HepG2 (cell line): Measurements from ENCODE around the gene AP2S1. TPM values are rescaled to one million over a fixed set of nuclear protein-coding genes. Genes with fewer than 3 reads are reported as not detected.

Source experiments
- CBX5 ChIP-seq: sonication (generic); formaldehyde crosslinking; IDR thresholded peaks from 2 replicates; pipeline ENCODE4 v1.4.0; 2020; ENCODE audit warnings: missing genetic modification reagents, borderline replicate concordance
- CHCHD3 ChIP-seq: sonication (generic); formaldehyde crosslinking; IDR thresholded peaks from 2 replicates; pipeline ENCODE4 v1.8.0; 2022; ENCODE audit warnings: mild to moderate bottlenecking, missing genetic modification reagents, moderate library complexity
- GPBP1L1 ChIP-seq: sonication (generic); formaldehyde crosslinking; IDR thresholded peaks from 2 replicates; pipeline ENCODE4 v1.5.0; 2020; ENCODE audit warnings: mild to moderate bottlenecking, missing genetic modification reagents
- IKZF1 ChIP-seq: fragments of 450-650 bp; IDR thresholded peaks from 2 replicates; pipeline ENCODE4 v1.7.1; 2016
- NBN ChIP-seq: fragments of 450-650 bp; conservative IDR thresholded peaks from 2 replicates; pipeline ENCODE4 v1.6.1; 2017
- SALL2 ChIP-seq: sonication (generic); formaldehyde crosslinking; IDR thresholded peaks from 2 replicates; pipeline ENCODE4 v1.8.1; 2023; ENCODE audit warnings: mild to moderate bottlenecking, missing genetic modification reagents, inconsistent platforms
- SMARCE1 ChIP-seq: fragments of 450-650 bp; IDR thresholded peaks from 2 replicates; pipeline ENCODE4 v1.6.1; 2017; ENCODE audit warnings: borderline replicate concordance
- TAF1 ChIP-seq: sonication (generic); formaldehyde crosslinking; IDR thresholded peaks from 2 replicates; pipeline ENCODE4 v1.4.0; 2020; ENCODE audit warnings: missing genetic modification reagents
- USF2 ChIP-seq, 2 experiments: sonication (generic) in 1 of 2; formaldehyde crosslinking in 1 of 2; IDR thresholded peaks; 2 replicates each; pipeline versions ENCODE4 v1.5.1 to v1.6.1; 2011 to 2020; ENCODE audit warnings: borderline replicate concordance in 1 of 2, low read depth in 1 of 2, low read length in 1 of 2, mild to moderate bottlenecking in 1 of 2, missing genetic modification reagents in 1 of 2, moderate library complexity in 1 of 2
- ZBTB25 ChIP-seq: IDR thresholded peaks from 2 replicates; pipeline ENCODE4 v1.6.1; 2018; ENCODE audit warnings: missing genetic modification reagents
- ZBTB26 ChIP-seq: IDR thresholded peaks from 2 replicates; pipeline ENCODE4 v1.6.1; 2016; ENCODE audit warnings: missing compliant biosample characterization, missing genetic modification reagents, borderline replicate concordance
- ZBTB4 ChIP-seq: sonication (generic); formaldehyde crosslinking; IDR thresholded peaks from 2 replicates; pipeline ENCODE4 v1.4.0; 2020; ENCODE audit warnings: missing genetic modification reagents, mild to moderate bottlenecking, borderline replicate concordance
- ZNF335 ChIP-seq: sonication (generic); formaldehyde crosslinking; IDR thresholded peaks from 2 replicates; pipeline ENCODE4 v1.4.0; 2020; ENCODE audit warnings: missing genetic modification reagents
- ZNF737 ChIP-seq: sonication (generic); formaldehyde crosslinking; IDR thresholded peaks from 2 replicates; pipeline ENCODE4 v1.5.0; 2020; ENCODE audit warnings: missing genetic modification reagents, mild to moderate bottlenecking, borderline replicate concordance
- polyA plus RNA-seq, 8 experiments: library from polyadenylated mRNA; depleted of rRNA in 3 of 8; stranded (reverse) in 7 of 8; unstranded in 1 of 8; fragments of >200 nt; fragmentation: Illumina TruSeq in 4 of 8; extraction: Trizol in 4 of 8; gene quantifications; 2 replicates each; pipeline versions ENCODE4 v1.2.1 to v1.2.3, GENCODE V29; 2011 to 2016; ENCODE audit warnings: low read depth in 4 of 8, missing spikeins in 1 of 8, mixed read lengths in 1 of 8; ENCODE audit not compliant: insufficient read depth in 1 of 8
- total RNA-seq, 5 experiments: library from RNA; depleted of rRNA; stranded (reverse); fragments of >200 nt; fragmentation: Illumina TruSeq; extraction: Trizol; gene quantifications; 2 replicates each; pipeline ENCODE4 v1.2.3, GENCODE V29; 2016; ENCODE audit warnings: low read depth in 1 of 5
- TF ChIP-seq, protein P1 (sequence below): sonication (generic); formaldehyde crosslinking; IDR thresholded peaks from 2 replicates; pipeline ENCODE4 v1.8.1; 2023; ENCODE audit warnings: missing genetic modification reagents, mild to moderate bottlenecking, borderline replicate concordance
- TF ChIP-seq, protein P2 (sequence below): sonication (generic); formaldehyde crosslinking; IDR thresholded peaks from 2 replicates; pipeline ENCODE4 v1.4.0; 2020; ENCODE audit warnings: mild to moderate bottlenecking, missing genetic modification reagents

Gene AP2S1
- total and polyA plus RNA-seq, 2 of the 13 experiments (the other 11 are each of a cell fraction or from before 2014, with no cell fraction given) = 45.2 to 86.1 TPM

DNA sequence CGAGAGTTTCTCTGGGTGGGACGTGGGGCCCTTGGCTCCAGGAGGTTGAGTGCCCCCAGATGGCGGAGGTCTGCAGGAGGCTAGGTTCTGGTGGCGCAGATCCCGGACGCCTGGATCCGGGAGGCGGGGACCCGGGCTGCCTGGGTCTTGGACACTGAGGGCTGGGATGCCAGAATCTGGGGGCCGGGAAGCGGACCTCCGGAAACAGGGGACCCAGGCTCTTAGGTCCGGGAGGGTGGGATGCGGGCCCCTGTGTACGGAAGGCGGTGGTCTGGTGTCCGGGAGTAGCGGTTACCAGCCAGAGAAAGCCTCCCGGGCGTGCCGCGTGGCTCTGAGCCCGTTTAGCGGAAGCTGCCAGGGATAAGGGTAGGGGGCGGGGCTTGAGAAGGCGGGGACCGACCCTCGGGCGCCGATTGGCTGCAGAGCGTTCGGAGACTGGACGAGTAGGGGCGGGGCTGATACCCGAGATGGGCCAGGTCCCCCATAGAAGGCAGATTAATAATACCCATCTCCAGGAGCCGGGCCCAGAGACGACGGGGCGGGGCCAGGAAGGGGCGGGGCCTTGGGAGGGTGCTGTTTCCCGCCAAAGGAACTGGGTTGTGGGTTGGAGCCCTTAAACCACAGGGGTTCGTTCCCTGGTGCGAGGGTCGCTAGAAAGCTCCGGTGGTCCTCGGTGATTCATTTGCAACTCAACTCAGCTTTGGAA, 62.2 kb downstream of the AP2S1 start, which contains the start of gene SLC1A5 (continued):
- TF ChIP-seq ZBTB26 = peak; percentile 86
- TF ChIP-seq ZNF335 = peak; percentile 56; the same call in 1 of the 2 replicates
- no peak for TF ChIP-seq CHCHD3 (CRISPR knock-in tag)
- TF ChIP-seq SMARCE1 = no peak
- TF ChIP-seq SALL2 (CRISPR knock-in tag) = no peak
- TF ChIP-seq USF2 (IDR thresholded peaks at IDR 0.05; ENCODE audit: low read depth, low read length) = no peak
- no peak for TF ChIP-seq USF2 (CRISPR knock-in tag; IDR thresholded peaks at IDR 0.05; ENCODE audit: borderline replicate concordance)
- TF ChIP-seq, protein P1, sequence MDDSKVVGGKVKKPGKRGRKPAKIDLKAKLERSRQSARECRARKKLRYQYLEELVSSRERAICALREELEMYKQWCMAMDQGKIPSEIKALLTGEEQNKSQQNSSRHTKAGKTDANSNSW (CRISPR knock-in tag) = no peak
- TF ChIP-seq NBN = no peak
- TF ChIP-seq ZBTB25 (CRISPR knock-in tag) = peak; percentile 87
- TF ChIP-seq, protein P2, sequence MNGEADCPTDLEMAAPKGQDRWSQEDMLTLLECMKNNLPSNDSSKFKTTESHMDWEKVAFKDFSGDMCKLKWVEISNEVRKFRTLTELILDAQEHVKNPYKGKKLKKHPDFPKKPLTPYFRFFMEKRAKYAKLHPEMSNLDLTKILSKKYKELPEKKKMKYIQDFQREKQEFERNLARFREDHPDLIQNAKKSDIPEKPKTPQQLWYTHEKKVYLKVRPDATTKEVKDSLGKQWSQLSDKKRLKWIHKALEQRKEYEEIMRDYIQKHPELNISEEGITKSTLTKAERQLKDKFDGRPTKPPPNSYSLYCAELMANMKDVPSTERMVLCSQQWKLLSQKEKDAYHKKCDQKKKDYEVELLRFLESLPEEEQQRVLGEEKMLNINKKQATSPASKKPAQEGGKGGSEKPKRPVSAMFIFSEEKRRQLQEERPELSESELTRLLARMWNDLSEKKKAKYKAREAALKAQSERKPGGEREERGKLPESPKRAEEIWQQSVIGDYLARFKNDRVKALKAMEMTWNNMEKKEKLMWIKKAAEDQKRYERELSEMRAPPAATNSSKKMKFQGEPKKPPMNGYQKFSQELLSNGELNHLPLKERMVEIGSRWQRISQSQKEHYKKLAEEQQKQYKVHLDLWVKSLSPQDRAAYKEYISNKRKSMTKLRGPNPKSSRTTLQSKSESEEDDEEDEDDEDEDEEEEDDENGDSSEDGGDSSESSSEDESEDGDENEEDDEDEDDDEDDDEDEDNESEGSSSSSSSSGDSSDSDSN (CRISPR knock-in tag) = peak; percentile 82; the same call in 1 of the 2 replicates
- peak; percentile 72; the same call in 1 of the 2 replicates for TF ChIP-seq ZBTB4 (CRISPR knock-in tag)
- no peak for TF ChIP-seq IKZF1
- peak; percentile 54; the same call in 1 of the 2 replicates for TF ChIP-seq CBX5
- TF ChIP-seq GPBP1L1 (CRISPR knock-in tag) = no peak
- no peak for TF ChIP-seq ZNF737
- TF ChIP-seq TAF1 = peak; percentile 100
